ENCODE data around the gene CYB5A.

DNA sequence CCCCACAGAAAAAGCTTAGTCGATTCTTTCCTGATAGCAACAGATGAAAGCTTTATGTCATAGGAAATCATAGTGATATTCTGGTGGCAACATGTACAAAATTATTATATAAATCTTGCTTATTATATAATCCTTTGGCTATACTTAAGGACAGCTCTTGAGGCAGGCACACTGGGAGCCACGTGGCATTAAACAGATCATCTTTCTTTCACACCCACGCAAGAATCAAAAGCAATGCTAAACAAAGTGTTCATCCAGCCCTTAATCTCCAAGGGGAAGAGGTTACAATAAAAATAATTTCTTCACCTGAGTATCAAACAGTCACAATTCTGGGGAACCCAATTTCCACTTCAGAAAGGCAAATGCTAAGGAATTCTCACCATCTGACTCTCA lies 57.8 kb downstream of the CYB5A start:
- no peak for TF ChIP-seq CTCF (tag by site-specific recombination; IDR thresholded peaks at IDR 0.05)
- TF ChIP-seq ZNF311 (tag by site-specific recombination; IDR thresholded peaks at IDR 0.05; ENCODE audit: borderline replicate concordance): no peak
- TF ChIP-seq ZNF350 (tag by site-specific recombination; IDR thresholded peaks at IDR 0.05): no peak
- TF ChIP-seq ZNF114 (tag by site-specific recombination; IDR thresholded peaks at IDR 0.05): no peak
- no peak for TF ChIP-seq SP2 (tag by site-specific recombination; IDR thresholded peaks at IDR 0.05)
- TF ChIP-seq SETDB1 (IDR thresholded peaks at IDR 0.05; ENCODE audit: insufficient read length, low read length): no peak
- no peak for TF ChIP-seq ZNF121 (tag by site-specific recombination; IDR thresholded peaks at IDR 0.05)
- no peak for TF ChIP-seq ZNF423 (tag by site-specific recombination; IDR thresholded peaks at IDR 0.05)
- TF ChIP-seq MYNN (tag by site-specific recombination; IDR thresholded peaks at IDR 0.05; ENCODE audit: borderline replicate concordance): no peak
- TF ChIP-seq, protein P1, sequence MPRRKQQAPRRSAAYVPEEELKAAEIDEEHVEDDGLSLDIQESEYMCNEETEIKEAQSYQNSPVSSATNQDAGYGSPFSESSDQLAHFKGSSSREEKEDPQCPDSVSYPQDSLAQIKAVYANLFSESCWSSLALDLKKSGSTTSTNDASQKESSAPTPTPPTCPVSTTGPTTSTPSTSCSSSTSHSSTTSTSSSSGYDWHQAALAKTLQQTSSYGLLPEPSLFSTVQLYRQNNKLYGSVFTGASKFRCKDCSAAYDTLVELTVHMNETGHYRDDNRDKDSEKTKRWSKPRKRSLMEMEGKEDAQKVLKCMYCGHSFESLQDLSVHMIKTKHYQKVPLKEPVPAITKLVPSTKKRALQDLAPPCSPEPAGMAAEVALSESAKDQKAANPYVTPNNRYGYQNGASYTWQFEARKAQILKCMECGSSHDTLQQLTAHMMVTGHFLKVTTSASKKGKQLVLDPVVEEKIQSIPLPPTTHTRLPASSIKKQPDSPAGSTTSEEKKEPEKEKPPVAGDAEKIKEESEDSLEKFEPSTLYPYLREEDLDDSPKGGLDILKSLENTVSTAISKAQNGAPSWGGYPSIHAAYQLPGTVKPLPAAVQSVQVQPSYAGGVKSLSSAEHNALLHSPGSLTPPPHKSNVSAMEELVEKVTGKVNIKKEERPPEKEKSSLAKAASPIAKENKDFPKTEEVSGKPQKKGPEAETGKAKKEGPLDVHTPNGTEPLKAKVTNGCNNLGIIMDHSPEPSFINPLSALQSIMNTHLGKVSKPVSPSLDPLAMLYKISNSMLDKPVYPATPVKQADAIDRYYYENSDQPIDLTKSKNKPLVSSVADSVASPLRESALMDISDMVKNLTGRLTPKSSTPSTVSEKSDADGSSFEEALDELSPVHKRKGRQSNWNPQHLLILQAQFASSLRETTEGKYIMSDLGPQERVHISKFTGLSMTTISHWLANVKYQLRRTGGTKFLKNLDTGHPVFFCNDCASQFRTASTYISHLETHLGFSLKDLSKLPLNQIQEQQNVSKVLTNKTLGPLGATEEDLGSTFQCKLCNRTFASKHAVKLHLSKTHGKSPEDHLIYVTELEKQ (tag by site-specific recombination; IDR thresholded peaks at IDR 0.05; ENCODE audit: borderline replicate concordance): no peak

Measured in HEK293 (cell line).